HCT116 (cell line): ENCODE measurements around the gene ARL15. TPM values are rescaled to one million over a fixed set of nuclear protein-coding genes. Genes with fewer than 3 reads are reported as not detected.

Source experiments
- ATAC-seq: fragments of 200-7000 bp; cut with Tn5 transposase; 2 replicates; pipeline ENCODE4 v1.9.1; 2020; ENCODE audit warnings: mild to moderate bottlenecking, moderate library complexity
- BruUV-seq: library from RNA; stranded (reverse); fragments of 400-500 nt; replicated peaks from 2 replicates; lab custom pipeline; 2021; lab: Mats Ljungman, UMichigan
- CTCF ChIA-PET: fragments of 300-600 bp; sonication (Branson Sonifier 250); formaldehyde crosslinking; loops from one replicate; lab custom pipeline; 2021; ENCODE audit warnings: antibody characterized with exemption; lab: Charles Lee
- POLR2A ChIA-PET: fragments of 300-600, 350-600 bp; sonication (Branson Sonifier 250); formaldehyde crosslinking; loops from one replicate; lab custom pipeline; 2021; ENCODE audit warnings: antibody characterized with exemption; lab: Charles Lee
- RAD21 ChIA-PET, 2 experiments: fragments of 300-600 bp; sonication (Branson Sonifier 250); formaldehyde crosslinking; loops; one replicate each; lab custom pipeline; 2023; ENCODE audit warnings: low total read pairs in 2 of 2; ENCODE audit not compliant: uncharacterized antibody in 2 of 2, unreplicated experiment in 2 of 2, low non-redundant PET in 1 of 2; lab: Charles Lee
- DNase-seq: peaks from one replicate; pipeline ENCODE4 v3.0.0-alpha.2; 2010; ENCODE audit warnings: low read depth, low spot score
- H2AFZ ChIP-seq: fragments of 200-600 bp; shearing (Covaris generic), sonication (generic); 2 replicates; pipeline ENCODE4 v1.6.1; 2017; ENCODE audit warnings: low read depth, mixed run types, mixed read lengths, antibody characterized with exemption, low read length; ENCODE audit not compliant: poor library complexity, severe bottlenecking
- H3K27ac ChIP-seq: 2 replicates; pipeline ENCODE4 v1.5.1; 2012; ENCODE audit warnings: low read depth, low read length
- H3K27me3 ChIP-seq: fragments of 200-600 bp; sonication (generic); 2 replicates; pipeline ENCODE4 v1.6.1; 2016; ENCODE audit warnings: mixed run types, low read length, mixed read lengths; ENCODE audit not compliant: insufficient read depth
- H3K36me3 ChIP-seq, 2 experiments: fragments of 200-500 bp in 1 of 2; fragments of 200-600 bp in 1 of 2; sonication (Bioruptor generic) in 1 of 2; sonication (generic) in 1 of 2; 2 replicates each; pipeline versions ENCODE4 v1.5.1 to v1.6.1; 2014 to 2016; ENCODE audit warnings: low read length in 2 of 2, inconsistent platforms in 1 of 2, mixed read lengths in 1 of 2, mixed run types in 1 of 2; ENCODE audit not compliant: insufficient read depth in 2 of 2, control insufficient read depth in 1 of 2
- H3K4me1 ChIP-seq, 2 experiments: fragments of 200-600 bp in 1 of 2; sonication (generic) in 1 of 2; 2 replicates each; pipeline versions ENCODE4 v1.5.1 to v1.6.1; 2012 to 2017; ENCODE audit warnings: low read length in 2 of 2, inconsistent platforms in 1 of 2, mild to moderate bottlenecking in 1 of 2, mixed read lengths in 1 of 2, mixed run types in 1 of 2, moderate library complexity in 1 of 2; ENCODE audit not compliant: insufficient read depth in 2 of 2, control insufficient read depth in 1 of 2
- H3K4me2 ChIP-seq: fragments of 200-600 bp; sonication (generic); 2 replicates; pipeline ENCODE4 v1.6.1; 2017; ENCODE audit warnings: mixed run types, low read length, mixed read lengths
- H3K4me3 ChIP-seq, 2 experiments: fragments of 200-600 bp in 1 of 2; sonication (generic) in 1 of 2; replicated peaks in 1 of 2; 2 replicates each; pipeline ENCODE4 v1.5.1; 2011 to 2016; ENCODE audit warnings: low read length in 2 of 2, control low read depth in 1 of 2, low read depth in 1 of 2, mild to moderate bottlenecking in 1 of 2, mixed read lengths in 1 of 2, mixed run types in 1 of 2
- H3K79me2 ChIP-seq: fragments of 200-600 bp; sonication (generic); 2 replicates; pipeline ENCODE4 v1.6.1; 2017; ENCODE audit warnings: mild to moderate bottlenecking, mixed run types, low read length, moderate library complexity, mixed read lengths; ENCODE audit not compliant: insufficient read depth
- H3K9ac ChIP-seq: fragments of 200-600 bp; sonication (generic); 2 replicates; pipeline ENCODE4 v1.6.1; 2016; ENCODE audit warnings: low read length, mixed read lengths
- H3K9me2 ChIP-seq: fragments of 200-600 bp; sonication (generic), shearing (Covaris generic); 2 replicates; pipeline ENCODE4 v1.6.1; 2017; ENCODE audit warnings: mixed run types, mild to moderate bottlenecking, moderate library complexity; ENCODE audit not compliant: insufficient read depth
- H3K9me3 ChIP-seq, 2 experiments: fragments of 200-500 bp in 1 of 2; fragments of 200-600 bp in 1 of 2; sonication (Bioruptor generic) in 1 of 2; sonication (generic) in 1 of 2; 2 replicates each; pipeline ENCODE4 v1.6.1; 2014 to 2017; ENCODE audit warnings: low read length in 2 of 2, mixed read lengths in 2 of 2, inconsistent platforms in 1 of 2, low read depth in 1 of 2, mild to moderate bottlenecking in 1 of 2, mixed run types in 1 of 2, moderate library complexity in 1 of 2; ENCODE audit not compliant: control insufficient read depth in 1 of 2, insufficient read depth in 1 of 2
- H4K20me1 ChIP-seq: fragments of 200-600 bp; sonication (generic), shearing (Covaris generic); 2 replicates; pipeline ENCODE4 v1.6.1; 2017; ENCODE audit warnings: mixed run types, mild to moderate bottlenecking, moderate library complexity; ENCODE audit not compliant: insufficient read depth
- ATF3 ChIP-seq: IDR thresholded peaks from 2 replicates; pipeline ENCODE4 v1.6.1; 2012
- CEBPB ChIP-seq: IDR thresholded peaks from 2 replicates; pipeline ENCODE4 v1.6.1; 2012; ENCODE audit warnings: low read depth
- EGR1 ChIP-seq: IDR thresholded peaks from 2 replicates; pipeline ENCODE4 v1.6.1; 2012; ENCODE audit warnings: low read depth
- ELF1 ChIP-seq: IDR thresholded peaks from 2 replicates; pipeline ENCODE4 v1.6.1; 2012; ENCODE audit warnings: low read depth, borderline replicate concordance
- EZH2 ChIP-seq: fragments of 200-600 bp; sonication (generic); IDR thresholded peaks from 2 replicates; pipeline ENCODE4 v1.6.1; 2017; ENCODE audit warnings: antibody characterized with exemption, mixed run types
- EZH2phosphoT487 ChIP-seq: fragments of 200-600 bp; IDR thresholded peaks from 2 replicates; pipeline ENCODE4 v1.6.1; 2018; ENCODE audit warnings: antibody characterized with exemption, borderline replicate concordance
- JUND ChIP-seq: IDR thresholded peaks from 2 replicates; pipeline ENCODE4 v1.6.1; 2012
- MAX ChIP-seq: IDR thresholded peaks from 2 replicates; pipeline ENCODE4 v1.6.1; 2012
- POLR2A ChIP-seq: IDR thresholded peaks from 2 replicates; pipeline ENCODE4 v1.7.0; 2011; ENCODE audit warnings: borderline replicate concordance; ENCODE audit not compliant: insufficient read depth, insufficient read length; ENCODE audit errors: extremely low read depth
- POLR2AphosphoS5 ChIP-seq: IDR thresholded peaks from 2 replicates; pipeline ENCODE4 v1.6.1; 2011; ENCODE audit warnings: mild to moderate bottlenecking, low read depth, low read length, moderate library complexity
- RAD21 ChIP-seq: IDR thresholded peaks from 2 replicates; pipeline ENCODE4 v1.6.1; 2012; ENCODE audit warnings: low read depth, mild to moderate bottlenecking
- SIN3A ChIP-seq: IDR thresholded peaks from 2 replicates; pipeline ENCODE4 v1.6.1; 2012; ENCODE audit warnings: low read depth
- SP1 ChIP-seq: IDR thresholded peaks from 2 replicates; pipeline ENCODE4 v1.6.1; 2012; ENCODE audit warnings: low read depth
- TCF7L2 ChIP-seq: IDR thresholded peaks from 2 replicates; pipeline ENCODE4 v1.7.0; 2011; ENCODE audit warnings: borderline replicate concordance, inconsistent platforms; ENCODE audit not compliant: insufficient read depth, insufficient read length; ENCODE audit errors: extremely low read depth
- YY1 ChIP-seq: IDR thresholded peaks from 2 replicates; pipeline ENCODE4 v1.6.1; 2011; ENCODE audit warnings: low read length, low read depth, moderate library complexity, mild to moderate bottlenecking; ENCODE audit not compliant: insufficient replicate concordance; ENCODE audit errors: extremely low read depth
- ZBTB33 ChIP-seq: IDR thresholded peaks from 2 replicates; pipeline ENCODE4 v1.6.1; 2011; ENCODE audit warnings: mild to moderate bottlenecking, low read length, moderate library complexity; ENCODE audit not compliant: insufficient replicate concordance; ENCODE audit errors: extremely low read depth
- ZFX ChIP-seq: fragments of 450-650 bp; IDR thresholded peaks from 2 replicates; pipeline ENCODE4 v1.6.1; 2017
- ZNF274 ChIP-seq: fragments of 200-500 bp; sonication (Bioruptor generic); IDR thresholded peaks from 2 replicates; pipeline ENCODE4 v1.6.1; 2014; ENCODE audit warnings: mild to moderate bottlenecking, low read depth, low read length, inconsistent platforms
- intact Hi-C: fragments of 100-400 bp; cut with micrococcal nuclease; formaldehyde crosslinking; loops from 2 replicates; pipeline ENCODE4 v1.10.0; 2022
- total RNA-seq: library from RNA; stranded (reverse); gene quantifications from one replicate; pipeline ENCODE4 v1.2.1, GENCODE V29; 2021; ENCODE audit not compliant: unreplicated experiment

ARL15 gene
- total RNA-seq, 1 experiment from 2014 or later: 15.0 TPM

- H3K4me1 ChIP-seq: peaks cover 0 to 8% of the 10 kb centered on the region in 2 experiments; a peak in 2 of 4 replicates
- intact Hi-C loops: no loop called here
- H3K36me3 ChIP-seq: no peaks in the 10 kb centered on the region
- H3K9me3 ChIP-seq: no peaks in the 10 kb centered on the region
- ChIA-PET POLR2A (no interaction called here), RAD21 (no interaction called here), CTCF (no interaction called here)
- no TSS peak for BruUV-seq
- no peaks in the 10 kb centered on the region for H3K27me3 ChIP-seq
- TF ChIP-seq ZBTB33 (no peak), SP1 (no peak), EGR1 (no peak), YY1 (no peak), ZNF274 (no peak), MAX (no peak), CEBPB (no peak), EZH2 (no peak), ELF1 (no peak), ATF3 (no peak), EZH2phosphoT487 (no peak), POLR2A (no peak), JUND (no peak), ZFX (no peak), SIN3A (no peak), RAD21 (no peak), TCF7L2 (no peak), POLR2AphosphoS5 (no peak)
- no peak overlapping the region for H3K27ac ChIP-seq
- H3K9ac ChIP-seq: no peak overlapping the region
- no peak for ATAC-seq
- no peak overlapping the region for H3K4me2 ChIP-seq
- no peak for DNase-seq
- H3K9me2 ChIP-seq: no peaks in the 10 kb centered on the region
- H3K79me2 ChIP-seq: no peaks in the 10 kb centered on the region
- no peak overlapping the region for H2AFZ ChIP-seq
- no peaks in the 10 kb centered on the region for H4K20me1 ChIP-seq
- H3K4me3 ChIP-seq: no peak overlapping the region
These were observed 395.3 kb downstream of the ARL15 start for GRCh38 chr5:53915120-53915519.
